Fibroblast of skin of scalp (primary cell): ENCODE data around the gene TBXAS1.
"Not testable (repeated sequence)": the region's sequence is repeated elsewhere in the genome, so short reads cannot be mapped to it uniquely, and the experiment has no call there.

ENCODE experiments used
- DNase-seq: peaks from one replicate; pipeline ENCODE4 v3.0.0-alpha.2; 2013

TBXAS1 gene

GRCh38 chr7:139827042-139827441, 2.0 kb upstream of the TBXAS1 start:
- no peak for DNase-seq

DNA sequence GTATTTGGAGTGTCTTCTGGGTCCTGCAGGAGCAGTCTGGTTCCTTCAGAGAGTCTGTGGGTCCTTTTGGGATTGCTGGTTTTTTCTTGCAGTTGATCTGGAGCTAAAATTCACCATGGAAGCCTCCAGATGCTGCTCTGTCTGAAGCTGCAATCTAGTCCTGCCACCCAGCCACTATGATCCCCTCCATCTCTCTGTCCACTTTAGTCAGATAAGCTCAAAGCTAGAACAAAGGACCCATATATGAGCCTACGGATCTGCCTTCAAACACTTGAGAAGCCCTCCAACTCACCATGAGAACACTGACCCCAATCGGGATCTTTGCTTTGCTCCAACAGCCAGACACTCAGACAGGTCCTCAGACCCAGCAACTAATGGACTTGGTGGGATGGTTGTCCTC, 618 bp upstream of the TBXAS1 start:
- DNase-seq: no peak

DNA sequence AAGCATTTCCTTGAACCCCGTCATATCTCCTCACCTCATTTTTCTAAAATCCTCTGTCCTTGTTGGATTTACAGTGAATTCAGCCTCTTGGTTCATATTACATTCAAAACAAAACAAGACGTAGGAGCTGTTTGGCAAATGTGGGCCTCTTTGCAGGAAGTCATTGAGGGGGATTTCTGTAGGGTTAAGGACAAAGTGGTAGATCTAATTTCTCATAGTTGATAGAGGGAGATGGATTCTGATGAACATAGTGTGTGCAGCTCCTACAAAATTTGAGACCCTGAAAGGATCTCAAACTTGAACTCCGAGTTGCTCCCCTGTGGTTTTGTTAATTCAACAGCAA, 682 bp downstream of the TBXAS1 start:
- DNase-seq: no peak

GRCh38 chr7:139830292-139830691, 1.2 kb downstream of the TBXAS1 start:
- no peak for DNase-seq

DNA sequence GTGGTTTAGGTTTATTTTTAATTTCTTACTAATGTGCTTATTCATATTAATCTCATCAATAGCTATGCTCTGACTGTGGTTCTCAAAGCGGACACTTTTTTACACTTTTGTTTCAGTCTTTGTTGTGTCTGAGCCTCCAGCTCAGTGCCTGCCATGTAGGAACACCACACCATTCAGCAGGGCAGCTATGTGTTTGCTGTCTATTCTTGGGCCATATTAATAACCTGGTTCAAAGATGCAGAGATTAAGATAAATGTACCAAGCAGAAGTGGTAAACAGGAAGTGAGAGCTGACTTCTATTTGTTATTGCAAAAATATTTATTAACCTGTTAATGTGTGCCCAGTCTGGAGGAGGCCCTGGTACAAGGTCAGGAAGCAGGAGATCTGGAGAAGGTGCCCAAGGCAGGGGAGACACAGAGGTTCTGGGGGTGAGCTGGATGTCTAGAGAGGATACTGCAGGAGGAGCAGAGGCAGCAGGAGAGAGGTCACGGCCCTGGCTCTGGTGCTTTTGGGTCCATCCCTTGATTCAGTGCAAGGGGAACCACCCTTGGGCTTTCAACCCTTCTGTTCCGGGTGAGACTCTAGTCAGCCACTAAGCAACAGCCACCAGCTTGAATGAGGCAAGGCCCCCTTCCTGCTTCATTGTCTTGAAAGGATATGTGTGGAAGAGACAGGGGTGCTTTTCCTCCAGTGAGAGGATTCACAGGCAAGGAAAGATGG, 1.9 kb downstream of the TBXAS1 start:
- DNase-seq: no peak

GRCh38 chr7:139835848-139836247, 6.8 kb downstream of the TBXAS1 start:
- not testable (repeated sequence) for DNase-seq

GRCh38 chr7:139837291-139837690, 8.2 kb downstream of the TBXAS1 start:
- not testable (repeated sequence) for DNase-seq

GRCh38 chr7:139838276-139838675, 9.2 kb downstream of the TBXAS1 start:
- DNase-seq: no peak

- DNase-seq: no peak
Measured at GRCh38 chr7:139838876-139839275, 9.8 kb downstream of the TBXAS1 start.

DNA sequence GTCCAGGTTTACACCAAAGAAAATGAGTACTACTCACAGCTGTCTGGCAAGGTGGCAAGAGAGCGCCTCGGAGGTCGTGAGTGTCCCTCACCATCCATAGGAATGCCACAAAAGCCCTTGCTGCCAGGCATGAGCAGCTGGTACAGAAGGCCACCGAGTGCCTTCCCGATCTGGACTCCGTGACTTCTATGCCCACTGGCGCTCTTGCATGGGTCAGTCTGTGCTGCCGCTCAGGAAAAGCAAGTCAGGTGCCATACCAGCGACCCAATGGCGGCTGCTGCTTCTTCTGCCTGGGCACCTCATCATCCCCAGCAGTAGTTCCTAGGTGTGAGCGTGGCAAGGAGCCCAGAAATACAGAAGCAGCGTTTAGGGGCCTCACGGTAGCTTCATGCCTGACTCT, 11.7 kb downstream of the TBXAS1 start:
- no peak for DNase-seq

- DNase-seq: no peak
Measured at GRCh38 chr7:139842401-139843210, 13.5 kb downstream of the TBXAS1 start.

GRCh38 chr7:139843211-139843537, 14.1 kb downstream of the TBXAS1 start:
- not testable (repeated sequence) for DNase-seq

- no peak for DNase-seq
Measured at GRCh38 chr7:139844779-139845442, 15.8 kb downstream of the TBXAS1 start.

DNA sequence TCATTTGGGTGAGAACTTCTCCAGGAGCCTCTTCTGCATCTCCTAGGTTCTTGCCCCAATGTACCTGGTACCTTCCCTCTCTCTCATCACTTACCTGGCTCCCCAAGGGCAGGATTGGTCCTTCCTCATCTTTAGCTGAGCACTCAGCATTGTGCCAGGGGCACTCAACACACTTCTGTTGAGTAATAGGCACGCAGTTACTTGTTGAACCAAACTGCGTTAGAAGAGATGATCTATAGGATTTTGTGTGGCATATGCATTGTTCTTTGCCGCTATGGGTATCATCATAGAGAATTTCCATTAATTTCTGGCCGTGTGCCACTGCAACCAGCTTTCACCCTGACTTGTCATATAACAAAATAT, 16.4 kb downstream of the TBXAS1 start:
- DNase-seq: no peak

GRCh38 chr7:139846297-139846696, 17.2 kb downstream of the TBXAS1 start:
- DNase-seq: no peak

GRCh38 chr7:139848274-139848673, 19.2 kb downstream of the TBXAS1 start:
- DNase-seq: no peak

GRCh38 chr7:139850906-139851305, 21.8 kb downstream of the TBXAS1 start:
- DNase-seq: no peak

GRCh38 chr7:139851770-139852481, 22.9 kb downstream of the TBXAS1 start:
- DNase-seq: no peak

DNA sequence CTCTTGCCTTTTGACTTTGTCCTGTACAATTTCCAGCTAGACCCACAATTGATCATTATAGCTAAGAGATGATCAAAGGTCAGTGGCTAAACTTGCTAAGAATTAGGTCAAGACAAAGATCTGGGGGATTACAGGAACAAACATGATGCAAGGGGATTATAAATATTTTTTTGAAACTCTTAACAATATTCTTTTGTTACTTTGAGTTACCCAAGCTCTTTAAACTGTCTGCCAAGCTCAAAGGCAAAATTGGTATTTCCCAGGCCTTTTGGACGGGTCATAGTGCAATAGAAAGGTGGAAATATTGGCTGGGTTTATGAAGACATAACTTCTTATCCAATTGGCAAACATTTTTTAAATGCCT, 23.4 kb downstream of the TBXAS1 start:
- no peak for DNase-seq

- DNase-seq: no peak
Measured at GRCh38 chr7:139853506-139854123, 24.6 kb downstream of the TBXAS1 start.

DNA sequence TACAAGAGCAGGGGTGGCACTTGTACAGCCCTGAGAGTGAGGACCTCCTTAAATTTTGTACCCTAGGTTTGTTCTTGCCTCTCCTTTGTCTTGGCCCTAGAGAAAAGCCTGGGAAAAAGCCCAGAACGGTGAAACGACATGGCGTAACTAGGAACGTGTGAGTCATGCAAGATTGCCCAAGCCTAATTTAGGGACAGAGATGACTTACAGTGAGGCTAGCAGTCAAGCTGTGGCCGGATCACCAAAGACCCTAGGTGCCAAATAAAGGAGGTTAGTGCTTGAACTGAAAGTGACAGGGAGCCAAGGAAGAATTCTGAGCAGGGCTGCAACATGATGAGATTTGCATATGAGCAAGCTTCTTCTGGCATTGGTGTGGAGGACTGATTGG, 25.1 kb downstream of the TBXAS1 start:
- peak; percentile 19 for DNase-seq

- DNase-seq: no peak
Measured at GRCh38 chr7:139854803-139855497, 25.9 kb downstream of the TBXAS1 start.
